Measurements from ENCODE around the gene ERBB4. TPM values are rescaled to one million over a fixed set of nuclear protein-coding genes. Genes with fewer than 3 reads are reported as not detected.

Gene ERBB4
- total and polyA plus RNA-seq, 7 donors = 0.07 to 7.5 (median 2.0) TPM

DNA sequence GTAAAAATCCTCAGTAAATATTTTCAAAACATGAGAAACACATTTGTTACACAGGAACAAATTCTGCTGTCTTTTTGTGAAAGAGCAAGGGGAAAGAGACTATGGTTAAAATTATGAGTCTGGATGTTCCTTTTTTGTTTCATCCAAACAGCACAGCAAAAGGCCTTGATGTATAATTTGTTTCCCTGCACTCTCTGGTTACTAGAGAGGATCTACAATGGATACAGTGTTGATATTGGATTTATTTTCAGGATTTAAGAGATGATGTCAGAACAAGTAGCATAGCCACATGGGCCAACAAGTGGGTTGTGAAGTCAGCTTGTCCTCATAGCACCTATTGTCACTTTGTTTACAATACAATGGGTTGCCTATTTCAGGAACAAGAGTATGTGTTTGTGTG lies 11.3 kb upstream of the ERBB4 start:
- H3K4me3 ChIP-seq = no peak overlapping the region
- H3K36me3 ChIP-seq (ENCODE audit: insufficient read depth in 1 of 2, low read depth in 1 of 2) = no peaks in the 10 kb centered on the region
- no peak for DNase-seq
- no peak overlapping the region for H3K27ac ChIP-seq
- H3K27me3 ChIP-seq (ENCODE audit: insufficient read depth in 3 of 3, low read length in 2 of 3) = no peaks in the 10 kb centered on the region
- H3K4me1 ChIP-seq = no peaks in the 10 kb centered on the region
- no peaks in the 10 kb centered on the region for H3K9me3 ChIP-seq
- TF ChIP-seq, protein P1, sequence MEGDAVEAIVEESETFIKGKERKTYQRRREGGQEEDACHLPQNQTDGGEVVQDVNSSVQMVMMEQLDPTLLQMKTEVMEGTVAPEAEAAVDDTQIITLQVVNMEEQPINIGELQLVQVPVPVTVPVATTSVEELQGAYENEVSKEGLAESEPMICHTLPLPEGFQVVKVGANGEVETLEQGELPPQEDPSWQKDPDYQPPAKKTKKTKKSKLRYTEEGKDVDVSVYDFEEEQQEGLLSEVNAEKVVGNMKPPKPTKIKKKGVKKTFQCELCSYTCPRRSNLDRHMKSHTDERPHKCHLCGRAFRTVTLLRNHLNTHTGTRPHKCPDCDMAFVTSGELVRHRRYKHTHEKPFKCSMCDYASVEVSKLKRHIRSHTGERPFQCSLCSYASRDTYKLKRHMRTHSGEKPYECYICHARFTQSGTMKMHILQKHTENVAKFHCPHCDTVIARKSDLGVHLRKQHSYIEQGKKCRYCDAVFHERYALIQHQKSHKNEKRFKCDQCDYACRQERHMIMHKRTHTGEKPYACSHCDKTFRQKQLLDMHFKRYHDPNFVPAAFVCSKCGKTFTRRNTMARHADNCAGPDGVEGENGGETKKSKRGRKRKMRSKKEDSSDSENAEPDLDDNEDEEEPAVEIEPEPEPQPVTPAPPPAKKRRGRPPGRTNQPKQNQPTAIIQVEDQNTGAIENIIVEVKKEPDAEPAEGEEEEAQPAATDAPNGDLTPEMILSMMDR (IDR thresholded peaks at IDR 0.05) = no peak
- intact Hi-C loops (cut with DNase I) = loop anchor here (5.0 to 10.0 kb wide), 3 partner anchors 665 to 803 kb away; no protein-coding TSS in a partner anchor
- no peak for ATAC-seq

- DNase-seq = no peak
- Histone ChIP-seq H3K27ac (no peak overlapping the region), H3K4me3 (no peak overlapping the region), H3K4me1 (no peaks in the 10 kb centered on the region), H3K36me3 (ENCODE audit: insufficient read depth in 1 of 2, low read depth in 1 of 2) (no peaks in the 10 kb centered on the region), H3K27me3 (ENCODE audit: insufficient read depth in 3 of 3, low read length in 2 of 3) (no peaks in the 10 kb centered on the region), H3K9me3 (no peaks in the 10 kb centered on the region)
- TF ChIP-seq, protein P1 (IDR thresholded peaks at IDR 0.05) = no peak
- intact Hi-C loops (cut with DNase I) = loop anchor here (5.0 to 10.0 kb wide), 3 partner anchors 665 to 802 kb away; no protein-coding TSS in a partner anchor
- no peak for ATAC-seq
These were observed 10.9 kb upstream of the ERBB4 start for GRCh38 chr2:212549463-212549862.

DNA sequence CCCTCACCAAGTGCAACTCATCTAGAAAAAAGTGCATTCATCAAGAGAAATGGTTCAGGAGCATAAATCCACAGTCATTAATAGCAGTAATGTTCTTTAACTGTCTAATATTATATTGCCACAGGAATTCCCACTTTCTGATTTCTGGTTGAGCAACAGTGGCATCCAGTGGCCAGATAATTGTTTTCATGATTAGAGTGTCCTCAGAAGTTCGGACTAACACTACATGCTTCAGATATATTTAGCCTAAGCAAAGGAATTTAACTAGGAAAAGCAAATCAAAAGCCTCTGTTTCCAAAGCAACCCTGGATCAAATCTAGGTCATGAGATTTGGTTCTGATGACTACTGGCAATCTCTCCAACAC lies 9.8 kb upstream of the ERBB4 start:
- intact Hi-C loops (cut with DNase I) = loop anchor here (5.0 to 10.0 kb wide), 3 partner anchors 664 to 801 kb away; no protein-coding TSS in a partner anchor
- H3K4me3 ChIP-seq = no peak overlapping the region
- 7 to 19% (median 8%) methylated on average over 1 of the region's 1 CpG for WGBS, 3 donors
- no peaks in the 10 kb centered on the region for H3K27me3 ChIP-seq (ENCODE audit: insufficient read depth in 3 of 3, low read length in 2 of 3)
- no peaks in the 10 kb centered on the region for H3K4me1 ChIP-seq
- no peaks in the 10 kb centered on the region for H3K9me3 ChIP-seq
- no peaks in the 10 kb centered on the region for H3K36me3 ChIP-seq (ENCODE audit: insufficient read depth in 1 of 2, low read depth in 1 of 2)
- TF ChIP-seq, protein P1 (IDR thresholded peaks at IDR 0.05) = peak; percentile 53
- H3K27ac ChIP-seq = no peak overlapping the region
- DNase-seq = no peak
- peak; percentile 71 to 95 (median 78) for ATAC-seq

DNA sequence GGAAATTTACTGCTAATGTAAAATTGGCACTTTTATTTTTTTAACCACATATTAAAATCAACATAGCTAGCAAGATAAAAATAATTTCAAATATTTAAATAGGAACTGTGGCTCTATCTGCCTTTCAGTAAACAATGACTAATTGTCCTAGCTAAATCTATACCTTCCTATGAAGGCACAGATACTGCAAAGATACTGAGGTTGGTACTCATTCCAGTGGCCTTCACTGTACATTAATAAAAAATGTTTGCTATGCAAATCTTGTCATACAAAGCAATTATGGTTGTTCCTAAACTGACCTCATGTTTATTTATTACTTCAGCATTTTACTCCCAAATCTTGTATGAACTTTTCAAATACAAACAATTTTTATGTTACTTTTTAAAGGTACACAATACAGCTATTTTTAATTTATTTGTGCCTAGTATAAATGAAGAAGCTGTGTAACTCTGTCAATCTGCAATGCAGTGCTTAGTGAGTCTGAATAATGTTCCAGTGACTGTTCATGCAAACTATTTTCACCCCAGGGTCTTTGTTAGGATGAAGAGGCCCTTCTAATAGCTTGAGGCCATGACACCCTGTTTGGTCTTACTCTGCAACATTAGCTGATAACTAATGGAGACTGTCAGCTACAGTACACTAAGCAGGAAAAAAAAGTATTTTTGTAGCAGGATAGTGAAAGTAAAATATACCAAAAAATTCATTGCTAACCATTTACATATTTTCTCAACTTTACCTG lies 9.3 kb upstream of the ERBB4 start:
- DNase-seq (no peak), ATAC-seq (no peak)
- H3K36me3 ChIP-seq (ENCODE audit: insufficient read depth in 1 of 2, low read depth in 1 of 2) = no peaks in the 10 kb centered on the region
- H3K9me3 ChIP-seq = no peaks in the 10 kb centered on the region
- no peaks in the 10 kb centered on the region for H3K4me1 ChIP-seq
- intact Hi-C loops (cut with DNase I) = loop anchor here (5.0 to 10.0 kb wide), 3 partner anchors 663 to 801 kb away; no protein-coding TSS in a partner anchor
- no peak overlapping the region for H3K27ac ChIP-seq
- no peaks in the 10 kb centered on the region for H3K27me3 ChIP-seq (ENCODE audit: insufficient read depth in 3 of 3, low read length in 2 of 3)
- TF ChIP-seq, protein P1 (IDR thresholded peaks at IDR 0.05) = no peak
- H3K4me3 ChIP-seq = no peak overlapping the region

GRCh38 chr2:212546669-212547068 lies 8.1 kb upstream of the ERBB4 start:
- no peak overlapping the region for H3K27ac ChIP-seq
- intact Hi-C loops (cut with DNase I) = loop anchor here (5.0 to 10.0 kb wide), 3 partner anchors 662 to 799 kb away; no protein-coding TSS in a partner anchor
- no peak for ATAC-seq
- no peak overlapping the region for H3K4me3 ChIP-seq
- TF ChIP-seq, protein P1 (IDR thresholded peaks at IDR 0.05) = no peak
- H3K9me3 ChIP-seq = no peaks in the 10 kb centered on the region
- WGBS, 3 donors = 96 to 100% (median 97%) methylated on average over 1 of the region's 1 CpG
- no peaks in the 10 kb centered on the region for H3K36me3 ChIP-seq (ENCODE audit: insufficient read depth in 1 of 2, low read depth in 1 of 2)
- no peak for DNase-seq
- H3K4me1 ChIP-seq = no peaks in the 10 kb centered on the region
- no peaks in the 10 kb centered on the region for H3K27me3 ChIP-seq (ENCODE audit: insufficient read depth in 3 of 3, low read length in 2 of 3)
